MCF 10A (cell line): ENCODE results near the gene LRRIQ4. TPM values are rescaled to one million over a fixed set of nuclear protein-coding genes. Genes with fewer than 3 reads are reported as not detected.

Experiments used
- BruUV-seq: library from RNA; stranded (reverse); fragments of 400-500 nt; replicated peaks from 2 replicates; lab custom pipeline; 2021; lab: Mats Ljungman, UMichigan
- CTCF ChIA-PET: fragments of 300-600 bp; sonication (Branson Sonifier 250); formaldehyde crosslinking; extraction: SDS; loops from one replicate; lab custom pipeline; 2021; ENCODE audit warnings: antibody characterized with exemption, inconsistent platforms; lab: Yijun Ruan, JAX
- POLR2A ChIA-PET: fragments of 300-600, 350-650 bp; sonication (Branson Sonifier 250); formaldehyde crosslinking; extraction: SDS; loops from one replicate; lab custom pipeline; 2020; ENCODE audit warnings: antibody characterized with exemption, inconsistent platforms; lab: Yijun Ruan, JAX
- DNase-seq: peaks from one replicate; pipeline ENCODE4 v3.0.0-alpha.2; 2018; ENCODE audit not compliant: unreplicated experiment
- H3K27ac Mint-ChIP-seq: one replicate; pipeline ENCODE4 v1.8.0; 2022; ENCODE audit warnings: mild to moderate bottlenecking, low read depth, mixed read lengths; ENCODE audit not compliant: unreplicated experiment
- H3K27me3 Mint-ChIP-seq: one replicate; pipeline ENCODE4 v1.8.0; 2022; ENCODE audit warnings: mixed read lengths; ENCODE audit not compliant: insufficient read depth, unreplicated experiment
- H3K36me3 Mint-ChIP-seq: one replicate; pipeline ENCODE4 v1.8.0; 2022; ENCODE audit warnings: mild to moderate bottlenecking, moderate library complexity, mixed read lengths; ENCODE audit not compliant: insufficient read depth, unreplicated experiment
- H3K4me1 Mint-ChIP-seq: one replicate; pipeline ENCODE4 v1.8.0; 2022; ENCODE audit warnings: mixed read lengths; ENCODE audit not compliant: insufficient read depth, unreplicated experiment
- H3K4me3 Mint-ChIP-seq: one replicate; pipeline ENCODE4 v1.8.0; 2022; ENCODE audit warnings: mild to moderate bottlenecking, moderate library complexity, mixed read lengths; ENCODE audit not compliant: unreplicated experiment
- H3K9me3 Mint-ChIP-seq: one replicate; pipeline ENCODE4 v1.8.0; 2022; ENCODE audit warnings: mixed read lengths; ENCODE audit not compliant: unreplicated experiment
- intact Hi-C: fragments of 100-400 bp; cut with micrococcal nuclease; formaldehyde crosslinking; loops from 2 replicates; pipeline ENCODE4 v1.14.1; 2022
- total RNA-seq: library from RNA; stranded (reverse); gene quantifications from 2 replicates; pipeline ENCODE4 v1.2.3, GENCODE V29; 2022
- TF ChIP-seq, protein P1 (sequence below): fragments of 200-600 bp; IDR thresholded peaks from one replicate; pipeline ENCODE4 v1.8.0; 2022; ENCODE audit warnings: antibody characterized with exemption, mild to moderate bottlenecking; ENCODE audit not compliant: unreplicated experiment

The LRRIQ4 gene
- total RNA-seq, 1 experiment from 2014 or later, result not detected

DNA sequence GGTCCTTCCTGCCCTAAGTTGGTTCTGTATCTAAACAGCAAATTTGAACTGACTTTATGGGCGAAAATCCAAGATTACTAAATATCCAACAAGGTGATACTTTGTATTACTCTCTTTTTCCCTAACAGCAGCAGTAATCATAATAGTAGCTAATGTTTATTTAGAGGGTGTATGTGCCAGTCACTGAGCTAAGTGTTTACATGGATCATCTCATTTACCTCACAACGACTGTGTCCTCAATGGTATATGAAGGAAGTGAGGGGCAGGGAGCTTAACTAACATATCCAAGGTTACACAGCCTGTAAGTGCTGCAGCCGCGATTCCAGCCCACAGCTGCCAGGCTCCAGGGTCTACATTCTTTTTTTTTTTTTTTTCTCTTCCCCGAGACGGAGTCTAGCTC is 10.3 kb downstream of the LRRIQ4 start:
- CTCF ChIA-PET, result interaction anchor here (1.1 kb wide), 1 partner anchor 17 kb away, joined by 3 read pairs; no protein-coding TSS in a partner anchor
- BruUV-seq, result no TSS peak
- Mint-ChIP-seq H3K9me3 (no peaks in the 10 kb centered on the region), H3K36me3 (no peaks in the 10 kb centered on the region), H3K27ac (no peak overlapping the region), H3K4me1 (no peaks in the 10 kb centered on the region), H3K27me3 (no peaks in the 10 kb centered on the region), H3K4me3 (no peak overlapping the region)
- TF ChIP-seq, protein P1, sequence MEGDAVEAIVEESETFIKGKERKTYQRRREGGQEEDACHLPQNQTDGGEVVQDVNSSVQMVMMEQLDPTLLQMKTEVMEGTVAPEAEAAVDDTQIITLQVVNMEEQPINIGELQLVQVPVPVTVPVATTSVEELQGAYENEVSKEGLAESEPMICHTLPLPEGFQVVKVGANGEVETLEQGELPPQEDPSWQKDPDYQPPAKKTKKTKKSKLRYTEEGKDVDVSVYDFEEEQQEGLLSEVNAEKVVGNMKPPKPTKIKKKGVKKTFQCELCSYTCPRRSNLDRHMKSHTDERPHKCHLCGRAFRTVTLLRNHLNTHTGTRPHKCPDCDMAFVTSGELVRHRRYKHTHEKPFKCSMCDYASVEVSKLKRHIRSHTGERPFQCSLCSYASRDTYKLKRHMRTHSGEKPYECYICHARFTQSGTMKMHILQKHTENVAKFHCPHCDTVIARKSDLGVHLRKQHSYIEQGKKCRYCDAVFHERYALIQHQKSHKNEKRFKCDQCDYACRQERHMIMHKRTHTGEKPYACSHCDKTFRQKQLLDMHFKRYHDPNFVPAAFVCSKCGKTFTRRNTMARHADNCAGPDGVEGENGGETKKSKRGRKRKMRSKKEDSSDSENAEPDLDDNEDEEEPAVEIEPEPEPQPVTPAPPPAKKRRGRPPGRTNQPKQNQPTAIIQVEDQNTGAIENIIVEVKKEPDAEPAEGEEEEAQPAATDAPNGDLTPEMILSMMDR, result no peak
- no peak for DNase-seq
- POLR2A ChIA-PET, result no interaction called here
- intact Hi-C loops, result no loop called here

GRCh38 chr3:169825316-169825715 is 12.6 kb downstream of the LRRIQ4 start:
- H3K27ac Mint-ChIP-seq, result no peak overlapping the region
- ChIA-PET POLR2A (interaction anchor here (1.0 kb wide), 1 partner anchor 283 kb away, joined by 3 read pairs; no protein-coding TSS in a partner anchor), CTCF (interaction anchor here (0.6 to 1.1 kb wide), 2 partner anchors 16 to 161 kb away, joined by 3 to 4 read pairs; no protein-coding TSS in a partner anchor)
- H3K27me3 Mint-ChIP-seq, result no peaks in the 10 kb centered on the region
- TF ChIP-seq, protein P1, result no peak
- no peaks in the 10 kb centered on the region for H3K4me1 Mint-ChIP-seq
- no peaks in the 10 kb centered on the region for H3K36me3 Mint-ChIP-seq
- intact Hi-C loops, result no loop called here
- no peak for DNase-seq
- no peaks in the 10 kb centered on the region for H3K9me3 Mint-ChIP-seq
- BruUV-seq, result no TSS peak
- no peak overlapping the region for H3K4me3 Mint-ChIP-seq

DNA sequence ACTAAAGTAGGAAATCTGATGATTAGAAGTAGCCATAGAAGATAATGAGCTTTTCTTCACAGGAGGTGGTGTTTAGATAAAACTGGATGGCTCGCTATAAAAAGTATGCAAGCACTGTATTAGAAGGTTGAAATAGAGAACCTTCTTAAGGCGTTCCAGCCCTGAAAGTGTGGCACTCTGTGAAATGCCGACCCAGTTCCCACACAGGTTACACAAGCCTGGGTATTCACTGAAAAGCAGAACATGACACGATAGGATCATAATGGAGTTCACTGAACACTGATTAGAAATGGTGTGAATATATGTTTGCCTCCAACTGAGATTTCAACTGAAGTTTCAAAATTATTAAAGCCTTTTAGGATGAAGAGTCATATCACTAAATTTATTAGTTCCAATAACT is 15.0 kb downstream of the LRRIQ4 start:
- BruUV-seq, result no TSS peak
- H3K36me3 Mint-ChIP-seq, result no peaks in the 10 kb centered on the region
- H3K27ac Mint-ChIP-seq, result no peak overlapping the region
- H3K4me1 Mint-ChIP-seq, result no peaks in the 10 kb centered on the region
- TF ChIP-seq, protein P1, result no peak
- no peak for DNase-seq
- intact Hi-C loops, result no loop called here
- H3K4me3 Mint-ChIP-seq, result no peak overlapping the region
- ChIA-PET CTCF (no interaction called here), POLR2A (no interaction called here)
- H3K9me3 Mint-ChIP-seq, result no peaks in the 10 kb centered on the region
- no peaks in the 10 kb centered on the region for H3K27me3 Mint-ChIP-seq

- H3K27me3 Mint-ChIP-seq, result no peaks in the 10 kb centered on the region
- BruUV-seq, result no TSS peak
- no peak overlapping the region for H3K4me3 Mint-ChIP-seq
- TF ChIP-seq, protein P1, result no peak
- no peaks in the 10 kb centered on the region for H3K36me3 Mint-ChIP-seq
- CTCF ChIA-PET, result no interaction called here
- intact Hi-C loops, result no loop called here
- DNase-seq, result no peak
- POLR2A ChIA-PET, result no interaction called here
- H3K9me3 Mint-ChIP-seq, result no peaks in the 10 kb centered on the region
- H3K27ac Mint-ChIP-seq, result no peak overlapping the region
- H3K4me1 Mint-ChIP-seq, result no peaks in the 10 kb centered on the region
Measured at GRCh38 chr3:169835533-169835932, 22.9 kb downstream of the LRRIQ4 start.
